ENCODE data around the gene ABHD16A. TPM values are rescaled to one million over a fixed set of nuclear protein-coding genes. Genes with fewer than 3 reads are reported as not detected.

The ABHD16A gene
- total RNA-seq, 1 donor from 2014 or later = 96.9 TPM

GRCh38 chr6:31744422-31744821 is 41.3 kb upstream of the ABHD16A start:
- TF ChIP-seq CTCF (IDR thresholded peaks at IDR 0.05; ENCODE audit: unreplicated experiment) = no peak
- Mint-ChIP-seq H3K27ac (no peak overlapping the region), H3K27me3 (no peaks in the 10 kb centered on the region), H3K36me3 (ENCODE audit: insufficient read depth) (peaks cover 6% of the 10 kb centered on the region), H3K9me3 (ENCODE audit: low read depth) (no peaks in the 10 kb centered on the region), H3K4me1 (ENCODE audit: low read depth) (peaks cover 7% of the 10 kb centered on the region), H3K4me3 (ENCODE audit: low read depth) (no peak overlapping the region)
- no peak for DNase-seq (ENCODE audit: low spot score, unreplicated experiment)

GRCh38 chr6:31742894-31743293 is 39.8 kb upstream of the ABHD16A start:
- Mint-ChIP-seq H3K4me3 (ENCODE audit: low read depth) (no peak overlapping the region), H3K36me3 (ENCODE audit: insufficient read depth) (peaks cover 4% of the 10 kb centered on the region), H3K9me3 (ENCODE audit: low read depth) (no peaks in the 10 kb centered on the region), H3K4me1 (ENCODE audit: low read depth) (peaks cover 18% of the 10 kb centered on the region), H3K27ac (no peak overlapping the region), H3K27me3 (no peaks in the 10 kb centered on the region)
- no peak for DNase-seq (ENCODE audit: low spot score, unreplicated experiment)
- no peak for TF ChIP-seq CTCF (IDR thresholded peaks at IDR 0.05; ENCODE audit: unreplicated experiment)

- Mint-ChIP-seq H3K9me3 (ENCODE audit: low read depth) (no peaks in the 10 kb centered on the region), H3K27me3 (no peaks in the 10 kb centered on the region), H3K27ac (no peak overlapping the region), H3K36me3 (ENCODE audit: insufficient read depth) (peaks cover 2% of the 10 kb centered on the region), H3K4me1 (ENCODE audit: low read depth) (peaks cover 29% of the 10 kb centered on the region), H3K4me3 (ENCODE audit: low read depth) (peak overlapping the region; percentile 26)
- DNase-seq (ENCODE audit: low spot score, unreplicated experiment) = no peak
- no peak for TF ChIP-seq CTCF (IDR thresholded peaks at IDR 0.05; ENCODE audit: unreplicated experiment)
Measured at GRCh38 chr6:31741815-31742214, 38.7 kb upstream of the ABHD16A start.

GRCh38 chr6:31740397-31741223 is 37.5 kb upstream of the ABHD16A start:
- H3K9me3 Mint-ChIP-seq (ENCODE audit: low read depth) = no peaks in the 10 kb centered on the region
- H3K27ac Mint-ChIP-seq = peak overlapping the region; percentile 98
- H3K36me3 Mint-ChIP-seq (ENCODE audit: insufficient read depth) = peaks cover 2% of the 10 kb centered on the region
- DNase-seq (ENCODE audit: low spot score, unreplicated experiment) = no peak
- no peak for TF ChIP-seq CTCF (IDR thresholded peaks at IDR 0.05; ENCODE audit: unreplicated experiment)
- peaks cover 37% of the 10 kb centered on the region for H3K4me1 Mint-ChIP-seq (ENCODE audit: low read depth)
- peak overlapping the region; percentile 83 for H3K4me3 Mint-ChIP-seq (ENCODE audit: low read depth)
- H3K27me3 Mint-ChIP-seq = no peaks in the 10 kb centered on the region

GRCh38 chr6:31739639-31740396 is 36.7 kb upstream of the ABHD16A start, which contains the start of gene MSH5:
Gene MSH5 (plus strand): TSS chr6:31740005. CDS start chr6:31740467, 462 bp downstream.
- peaks cover 39% of the 10 kb centered on the region for H3K4me1 Mint-ChIP-seq (ENCODE audit: low read depth)
- H3K27me3 Mint-ChIP-seq = no peaks in the 10 kb centered on the region
- no peak for TF ChIP-seq CTCF (IDR thresholded peaks at IDR 0.05; ENCODE audit: unreplicated experiment)
- no peaks in the 10 kb centered on the region for H3K9me3 Mint-ChIP-seq (ENCODE audit: low read depth)
- H3K36me3 Mint-ChIP-seq (ENCODE audit: insufficient read depth) = peaks cover 2% of the 10 kb centered on the region
- DNase-seq (ENCODE audit: low spot score, unreplicated experiment) = peak; percentile 94
- peak within 1 kb of the TSS; percentile 99 for H3K4me3 Mint-ChIP-seq (ENCODE audit: low read depth)
- H3K27ac Mint-ChIP-seq = peak within 1 kb of the TSS; percentile 98
